KOPT-K1 (cell line): ENCODE measurements around the gene GNLY.

Experiments
- H3K27ac ChIP-seq: fragments of 200-600 bp; sonication (generic); 2 replicates; pipeline ENCODE4 v1.5.1; 2016; ENCODE audit warnings: antibody characterized with exemption, mild to moderate bottlenecking, low read depth, low read length; ENCODE audit not compliant: poor library complexity, severe bottlenecking
- H3K36me3 ChIP-seq: fragments of 200-600 bp; sonication (generic); 2 replicates; pipeline ENCODE4 v1.5.1; 2017; ENCODE audit warnings: antibody characterized with exemption, mild to moderate bottlenecking, low read length, moderate library complexity; ENCODE audit not compliant: insufficient read depth
- H3K9me3 ChIP-seq: fragments of 200-600 bp; sonication (generic); 2 replicates; pipeline ENCODE4 v1.5.1; 2017; ENCODE audit warnings: antibody characterized with exemption, low read length, mild to moderate bottlenecking; ENCODE audit not compliant: insufficient read depth, poor library complexity, severe bottlenecking

Gene GNLY

DNA sequence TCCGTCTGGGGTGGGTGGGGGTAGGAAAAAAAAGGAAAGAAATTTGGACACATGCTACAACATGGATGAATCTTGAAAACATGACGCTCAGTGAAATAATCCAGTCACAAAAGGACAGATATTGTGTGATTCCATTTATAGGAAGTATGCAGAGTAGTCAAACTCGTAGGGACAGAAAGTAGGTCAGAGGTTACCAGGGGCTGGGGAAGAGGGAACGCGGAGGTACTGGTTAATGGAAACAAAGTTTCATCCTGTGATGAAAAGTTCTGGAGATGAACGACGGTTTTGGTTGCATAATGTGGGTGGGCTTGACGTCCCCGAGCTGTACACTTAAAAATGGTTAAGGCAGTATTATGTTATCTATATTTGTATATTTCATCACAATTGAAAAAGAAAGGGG, 21.7 kb upstream of the GNLY start:
- no peak overlapping the region for H3K27ac ChIP-seq
- H3K9me3 ChIP-seq: no peaks in the 10 kb centered on the region
- no peaks in the 10 kb centered on the region for H3K36me3 ChIP-seq

DNA sequence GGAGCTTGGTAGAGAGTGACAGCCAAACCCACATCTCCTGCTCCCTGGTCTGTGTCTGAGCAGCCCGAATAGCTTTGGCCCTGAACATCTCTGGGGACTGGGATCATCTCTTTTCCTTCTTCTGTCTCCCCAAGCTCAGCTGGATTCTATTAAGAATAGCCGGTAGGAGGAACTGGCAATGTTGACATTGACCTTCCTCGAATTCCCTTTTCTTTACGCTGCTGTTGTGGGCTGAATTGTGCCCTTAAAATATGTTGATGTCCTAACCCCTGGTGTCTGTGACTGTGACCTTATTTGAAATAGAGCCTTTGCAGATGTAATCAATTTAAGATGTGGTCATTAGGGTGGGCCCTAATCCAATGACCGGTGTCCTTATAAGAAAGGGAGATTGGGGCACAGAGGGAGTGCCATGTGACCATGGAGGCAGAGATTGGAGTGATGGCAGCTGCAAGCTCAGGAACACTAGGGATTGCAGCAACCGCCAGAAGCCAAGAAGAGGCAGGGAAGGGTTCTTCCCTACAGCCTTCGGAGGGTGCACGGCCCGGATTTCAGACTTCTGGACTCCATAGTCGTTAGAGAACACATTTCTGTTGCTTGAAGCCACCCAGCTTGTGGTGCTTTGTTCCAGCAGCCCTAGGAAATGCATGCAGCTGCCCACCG, 20.3 kb upstream of the GNLY start:
- no peak overlapping the region for H3K27ac ChIP-seq
- no peaks in the 10 kb centered on the region for H3K36me3 ChIP-seq
- H3K9me3 ChIP-seq: no peaks in the 10 kb centered on the region

DNA sequence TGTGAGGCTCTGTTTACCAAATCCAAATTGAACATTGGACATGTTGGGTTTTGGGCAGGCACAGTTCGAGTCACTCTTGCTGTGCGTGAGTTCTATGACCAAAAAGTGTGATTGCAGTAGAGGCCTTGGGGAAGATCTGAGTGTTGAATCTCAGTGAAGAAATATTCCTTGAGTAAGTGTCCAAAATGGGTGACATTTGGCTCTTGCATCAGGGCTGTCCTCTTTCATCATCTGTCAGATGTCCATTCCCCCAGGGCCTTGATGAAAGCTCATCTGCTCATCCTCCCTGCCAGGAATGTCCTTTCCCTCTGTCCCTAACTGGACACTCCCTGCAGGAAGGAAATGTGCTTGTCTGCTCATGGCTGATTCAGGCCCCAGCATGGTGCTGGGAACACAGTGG, 19.7 kb upstream of the GNLY start:
- no peaks in the 10 kb centered on the region for H3K36me3 ChIP-seq
- no peak overlapping the region for H3K27ac ChIP-seq
- H3K9me3 ChIP-seq: no peaks in the 10 kb centered on the region

DNA sequence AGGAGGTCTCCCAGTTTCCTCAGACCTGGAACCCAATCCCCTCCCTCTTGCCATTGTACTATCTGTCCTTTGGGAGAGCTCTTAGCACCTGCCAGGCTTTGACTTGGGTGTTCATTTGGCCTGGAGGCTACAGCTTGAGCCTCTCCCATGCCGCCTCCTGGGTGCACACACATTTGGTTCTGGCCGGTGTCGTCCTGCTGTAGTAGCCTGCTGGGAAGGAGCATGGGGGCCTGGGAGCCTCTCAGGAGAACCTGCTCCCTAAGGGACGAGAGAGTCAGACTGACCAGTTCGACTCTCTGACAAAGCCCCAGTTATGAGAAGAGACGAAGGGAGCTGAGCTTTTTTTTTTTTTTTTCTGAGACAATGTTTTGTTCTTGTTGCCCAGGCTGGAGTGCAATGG, 18.7 kb upstream of the GNLY start:
- no peaks in the 10 kb centered on the region for H3K36me3 ChIP-seq
- no peak overlapping the region for H3K27ac ChIP-seq
- no peaks in the 10 kb centered on the region for H3K9me3 ChIP-seq

DNA sequence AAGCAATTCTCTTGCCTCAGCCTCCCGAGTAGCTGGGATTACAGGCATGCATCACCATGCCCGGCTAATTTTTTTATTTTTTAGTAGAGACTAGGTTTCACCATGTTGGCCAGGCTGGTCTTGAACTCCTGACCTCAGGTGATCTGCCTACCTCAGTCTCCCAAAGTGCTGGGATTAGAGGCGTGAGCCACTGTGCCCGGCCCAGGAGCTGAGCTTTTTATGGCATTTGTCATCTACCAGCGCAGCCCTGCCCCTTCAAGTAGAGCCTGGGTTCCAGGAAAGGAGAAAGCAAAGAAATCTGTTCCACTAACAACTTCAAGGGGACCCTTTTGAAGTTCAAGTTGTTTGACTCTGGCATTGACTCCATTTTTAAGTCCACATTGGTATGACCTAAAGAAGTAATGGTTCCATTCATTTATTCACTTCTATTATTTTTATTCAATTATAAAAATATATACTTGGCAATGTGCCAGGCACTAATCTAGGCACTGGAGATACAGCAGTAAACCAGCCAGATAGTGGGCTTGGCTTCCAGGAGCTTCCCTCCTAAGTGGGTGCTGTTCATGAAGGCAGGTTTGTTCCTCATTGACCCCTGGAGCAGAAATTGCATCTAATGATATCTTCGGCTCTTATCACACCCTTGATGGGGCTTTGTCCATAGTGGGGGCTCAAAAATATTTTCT, 18.2 kb upstream of the GNLY start:
- H3K27ac ChIP-seq: no peak overlapping the region
- no peaks in the 10 kb centered on the region for H3K36me3 ChIP-seq
- H3K9me3 ChIP-seq: no peaks in the 10 kb centered on the region

DNA sequence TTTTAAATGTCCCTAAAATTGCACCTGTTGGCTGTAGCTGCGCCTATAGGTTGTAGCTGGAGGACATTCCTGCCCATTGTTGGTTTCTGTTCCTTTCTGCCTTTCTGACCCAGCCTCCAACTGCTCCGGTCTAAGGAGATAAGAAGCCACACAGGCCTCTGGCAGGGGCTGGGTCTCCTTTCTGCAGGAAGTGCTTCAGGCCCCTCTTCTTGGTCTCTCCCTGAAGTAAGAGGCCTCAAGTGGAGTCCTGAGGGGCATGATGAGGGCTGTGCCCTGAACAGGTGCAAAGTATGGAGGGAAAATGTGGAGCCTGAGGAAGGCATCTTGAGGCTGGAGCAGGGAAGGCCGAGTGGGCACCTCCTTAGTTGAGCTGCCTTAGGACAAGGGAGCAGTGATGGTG, 15.8 kb upstream of the GNLY start:
- Histone ChIP-seq H3K36me3 (no peaks in the 10 kb centered on the region), H3K27ac (no peak overlapping the region)

DNA sequence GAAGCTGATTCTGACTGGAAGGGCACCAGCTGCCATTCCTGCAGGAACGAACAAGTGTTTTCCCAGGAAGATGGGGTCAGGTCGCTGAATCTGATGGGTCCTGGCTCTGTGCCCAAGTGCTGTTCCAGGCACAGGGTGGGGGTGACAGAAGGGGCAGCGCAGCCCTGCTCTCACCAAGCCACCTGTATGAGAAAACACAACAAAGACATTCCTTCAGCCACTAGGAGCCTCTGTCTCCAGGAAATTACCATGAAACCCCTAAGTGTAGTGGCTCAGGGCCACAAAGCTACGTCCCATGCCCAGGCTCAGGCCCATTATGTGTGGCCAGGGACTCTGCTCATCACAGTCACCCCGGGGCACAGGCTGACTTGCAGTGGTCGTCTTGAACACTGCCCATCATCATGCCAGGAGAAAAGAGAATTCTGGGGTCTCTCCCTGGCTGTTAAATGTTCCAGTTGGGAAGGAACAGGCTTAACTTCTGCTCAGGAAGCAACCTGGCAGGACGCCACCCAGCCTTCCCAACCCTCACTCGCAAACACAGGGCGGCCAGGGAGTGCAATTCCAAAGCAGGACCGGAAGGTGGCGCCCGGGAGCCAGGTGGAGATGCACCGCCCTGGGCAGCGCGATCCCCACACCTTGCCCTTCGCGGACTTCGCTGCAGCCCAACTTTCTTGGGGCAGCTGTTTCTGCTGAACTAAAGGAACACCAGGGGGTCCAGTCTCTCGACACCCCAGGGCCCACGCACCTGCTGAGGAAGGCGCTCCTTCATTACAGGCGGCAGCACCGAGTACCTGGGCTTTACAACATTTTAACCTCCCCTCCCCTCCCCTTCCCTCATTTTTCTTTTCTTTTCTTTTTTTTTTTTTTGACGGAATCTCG, 15.1 kb upstream of the GNLY start:
- no peaks in the 10 kb centered on the region for H3K36me3 ChIP-seq
- no peaks in the 10 kb centered on the region for H3K9me3 ChIP-seq
- H3K27ac ChIP-seq: no peak overlapping the region

More for the DNA sequence above, 15.8 kb upstream of the GNLY start:
- no peaks in the 10 kb centered on the region for H3K9me3 ChIP-seq

DNA sequence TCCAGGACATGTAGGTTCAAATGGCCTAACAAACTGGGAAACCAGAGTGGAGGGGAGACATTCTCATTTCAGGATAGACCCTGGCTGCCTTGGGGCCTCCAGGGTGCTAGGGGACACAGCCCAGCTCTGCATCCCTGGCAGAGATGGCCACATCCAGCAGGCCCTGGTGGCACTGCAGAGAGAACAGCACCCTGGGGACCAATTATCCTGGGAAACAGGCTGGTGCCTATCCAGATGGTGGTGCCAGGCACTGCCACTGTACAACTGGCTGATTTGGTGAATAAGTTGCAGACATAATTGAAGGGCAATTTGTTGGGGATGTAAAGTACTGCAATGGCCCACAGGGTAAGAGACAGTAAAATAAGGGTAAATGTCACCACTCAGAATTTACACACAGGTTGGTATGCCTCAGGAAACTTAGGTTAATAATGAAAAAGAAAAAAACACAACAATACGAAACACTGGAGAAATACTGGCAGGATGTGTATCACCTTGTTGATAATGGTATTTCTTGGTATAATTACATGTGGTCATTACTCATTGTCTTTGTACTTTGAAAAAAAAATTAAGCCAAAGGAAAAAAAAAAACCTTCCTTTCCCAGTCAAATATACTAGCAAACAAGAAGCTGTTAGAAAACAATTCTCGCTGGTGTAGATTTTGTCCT, 13.3 kb upstream of the GNLY start:
- H3K9me3 ChIP-seq: no peaks in the 10 kb centered on the region
- no peaks in the 10 kb centered on the region for H3K36me3 ChIP-seq
- H3K27ac ChIP-seq: no peak overlapping the region

DNA sequence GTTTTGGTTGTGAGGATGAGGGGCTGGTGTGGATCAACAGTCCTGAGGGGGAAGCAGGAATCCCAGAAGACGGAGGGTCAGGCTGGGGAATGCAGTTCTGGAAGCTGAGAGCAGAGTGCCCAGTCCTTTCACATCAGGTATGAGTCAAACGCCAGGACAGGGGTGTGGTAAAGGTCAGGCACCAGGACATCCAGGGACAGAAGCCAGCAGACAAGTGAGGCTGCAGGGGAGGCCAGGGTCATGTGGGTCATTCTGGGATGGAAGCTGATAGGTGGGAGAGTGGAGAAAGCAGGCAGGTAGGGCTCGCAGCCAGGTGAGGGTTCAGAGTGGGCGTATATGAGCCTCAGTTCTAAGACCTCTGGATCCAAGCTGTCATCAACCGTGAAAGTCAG, 12.8 kb upstream of the GNLY start:
- Histone ChIP-seq H3K36me3 (no peaks in the 10 kb centered on the region), H3K27ac (no peak overlapping the region), H3K9me3 (no peaks in the 10 kb centered on the region)

DNA sequence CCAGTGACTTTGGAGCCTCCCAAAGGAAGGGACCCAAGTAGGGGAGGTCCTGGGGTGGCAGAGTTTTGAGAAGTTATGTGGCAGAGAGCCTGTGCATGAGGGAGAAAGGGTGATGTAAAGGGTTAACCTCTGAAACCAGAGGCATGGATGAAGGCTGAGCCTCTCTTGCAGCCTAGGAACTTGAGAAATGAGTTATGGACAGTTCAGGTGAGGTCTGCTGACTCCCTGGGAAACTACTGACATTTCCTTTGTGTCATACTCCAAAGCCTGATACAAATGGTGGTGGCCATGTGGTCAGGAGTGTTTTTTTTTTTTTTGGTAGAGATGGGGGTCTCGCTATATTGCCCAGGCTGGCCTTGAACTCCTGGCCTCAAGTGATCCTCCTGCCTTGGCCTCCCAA, 12.4 kb upstream of the GNLY start:
- Histone ChIP-seq H3K9me3 (no peaks in the 10 kb centered on the region), H3K36me3 (no peaks in the 10 kb centered on the region), H3K27ac (no peak overlapping the region)

DNA sequence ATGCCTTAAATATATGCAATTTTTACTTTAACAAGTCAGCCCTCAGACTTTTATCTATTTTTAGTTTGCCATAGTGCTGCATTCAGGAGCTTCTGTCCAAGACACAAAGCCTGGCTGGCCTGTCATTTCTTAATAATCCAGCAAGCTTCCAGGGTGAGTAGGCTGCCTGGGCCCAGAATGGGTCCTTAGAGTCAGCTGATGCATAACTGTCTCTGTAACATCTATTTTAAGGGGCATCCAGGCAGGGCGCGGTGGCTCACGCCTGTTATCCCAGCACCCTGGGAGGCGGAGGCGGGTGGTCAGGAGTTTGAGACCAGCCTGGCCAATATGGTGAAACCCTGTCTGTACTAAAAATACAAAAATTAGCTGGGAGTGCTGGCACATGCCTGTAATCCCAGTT, 11.8 kb upstream of the GNLY start:
- Histone ChIP-seq H3K27ac (no peak overlapping the region), H3K36me3 (no peaks in the 10 kb centered on the region), H3K9me3 (no peaks in the 10 kb centered on the region)

DNA sequence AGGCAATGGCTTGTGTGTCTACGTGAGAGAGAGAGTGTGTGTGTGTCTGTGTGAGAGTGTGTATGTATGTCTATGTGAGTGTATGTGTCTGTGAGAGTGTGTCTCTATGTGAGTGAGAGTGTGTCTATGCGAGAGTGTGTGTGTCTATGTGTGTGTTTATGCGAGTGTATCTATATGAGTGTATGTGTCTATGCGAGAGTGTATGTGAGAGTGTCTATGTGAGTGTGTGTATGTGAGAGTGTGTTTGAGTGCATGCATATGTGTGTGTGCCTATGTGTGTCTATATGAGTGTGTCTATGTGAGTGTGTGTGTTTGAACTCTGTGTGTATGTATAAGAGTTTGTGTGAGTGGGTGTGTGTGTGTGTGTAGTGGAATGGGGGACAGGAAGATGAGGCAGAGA, 9.8 kb upstream of the GNLY start:
- H3K27ac ChIP-seq: peak overlapping the region; percentile 23
- H3K36me3 ChIP-seq: no peaks in the 10 kb centered on the region
- H3K9me3 ChIP-seq: no peaks in the 10 kb centered on the region

DNA sequence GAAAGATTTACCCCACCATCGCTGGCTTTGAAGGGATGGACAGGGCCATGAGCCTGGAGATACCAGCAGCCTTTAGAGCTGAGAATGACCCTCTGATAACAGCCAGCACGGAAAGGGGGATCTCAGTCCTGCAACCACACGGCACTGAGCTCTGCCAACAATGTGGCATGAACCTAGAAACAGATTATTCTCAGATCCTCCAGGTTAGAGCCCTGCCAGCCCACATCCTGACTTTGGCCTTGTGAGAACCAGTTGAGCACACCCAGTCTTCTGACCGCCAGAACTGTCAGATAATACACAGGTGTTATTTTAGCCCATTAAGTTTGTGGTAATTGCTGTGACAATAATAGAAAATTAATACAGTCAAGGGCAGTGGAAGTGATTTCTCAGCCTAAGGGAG, 9.4 kb upstream of the GNLY start:
- Histone ChIP-seq H3K9me3 (no peaks in the 10 kb centered on the region), H3K36me3 (no peaks in the 10 kb centered on the region), H3K27ac (peak overlapping the region; percentile 23)

DNA sequence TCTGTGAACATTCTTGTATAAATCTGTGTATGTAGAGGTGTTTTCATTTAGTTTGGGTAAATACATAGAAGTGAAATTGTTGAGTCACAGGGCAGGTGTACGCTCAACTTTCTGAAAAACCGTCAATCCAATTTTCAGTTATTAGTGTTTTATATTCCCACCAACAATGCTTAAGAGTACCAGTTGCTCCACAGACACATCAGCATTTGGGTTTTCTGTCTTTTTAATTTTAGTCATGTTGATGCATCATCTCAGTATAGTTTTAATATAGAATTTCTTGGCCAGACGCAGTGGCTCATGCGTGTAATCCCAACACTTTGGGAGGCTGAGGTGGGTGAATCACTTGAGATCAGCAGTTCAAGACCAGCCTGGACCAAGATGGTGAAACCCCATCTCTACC, 3.2 kb upstream of the GNLY start:
- Histone ChIP-seq H3K27ac (no peak overlapping the region), H3K9me3 (no peaks in the 10 kb centered on the region), H3K36me3 (no peaks in the 10 kb centered on the region)

DNA sequence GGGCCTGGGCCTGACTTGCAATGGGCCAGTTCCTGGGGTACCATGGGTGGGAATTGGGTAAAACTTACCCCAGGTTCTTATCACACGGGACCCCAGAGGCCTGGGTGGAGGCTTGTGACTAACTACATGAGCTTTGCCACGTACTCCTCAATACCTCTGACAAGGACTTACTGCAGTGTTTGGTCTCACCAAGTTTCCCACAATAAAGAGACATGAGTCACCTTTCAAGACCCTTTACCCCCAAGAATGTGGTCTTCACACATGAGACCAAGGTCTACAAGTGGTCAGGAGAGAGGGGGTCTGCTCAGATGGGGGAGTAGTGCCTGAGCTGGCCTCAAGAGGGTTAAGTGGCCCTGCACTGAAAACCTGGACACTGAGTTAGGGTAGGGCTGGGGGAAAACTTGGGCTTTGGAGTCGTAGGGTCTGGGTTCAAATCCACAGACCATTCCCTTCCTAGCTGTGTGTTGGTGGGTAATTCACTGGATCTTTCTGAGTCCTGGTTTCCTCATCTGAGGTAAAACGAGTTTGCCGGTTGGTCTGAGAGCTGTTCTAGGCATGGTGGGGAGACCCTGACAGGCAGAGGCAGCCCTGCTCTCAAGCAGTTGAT, 2.0 kb upstream of the GNLY start:
- Histone ChIP-seq H3K27ac (no peak overlapping the region), H3K36me3 (no peaks in the 10 kb centered on the region), H3K9me3 (no peaks in the 10 kb centered on the region)
